CD4-positive, alpha-beta T cell (primary cell): ENCODE measurements around the gene GALNT1. TPM values are rescaled to one million over a fixed set of nuclear protein-coding genes. Genes with fewer than 3 reads are reported as not detected.

Source experiments
- ATAC-seq: fragments of 200-7000 bp; cut with Tn5 transposase; one replicate; pipeline ENCODE4 v1.10.0; 2022; ENCODE audit warnings: mild to moderate bottlenecking; ENCODE audit not compliant: poor library complexity
- CTCF ChIA-PET: fragments of 350-600 bp; sonication (Branson Sonifier 250); formaldehyde crosslinking; loops from one replicate; lab custom pipeline; 2021; ENCODE audit warnings: antibody characterized with exemption, inconsistent platforms; lab: Charles Lee
- POLR2A ChIA-PET: fragments of 350-600 bp; sonication (Branson Sonifier 250); formaldehyde crosslinking; loops from one replicate; lab custom pipeline; 2021; ENCODE audit warnings: antibody characterized with exemption, inconsistent platforms; lab: Charles Lee
- DNase-seq, 14 experiments: peaks; one replicate each; pipeline ENCODE4 v3.0.0-alpha.2; 2013 to 2020; ENCODE audit warnings: mixed read lengths in 2 of 14
- H3K27ac ChIP-seq, 2 donors: one replicate each; pipeline versions ENCODE4 v1.5.1 to v1.7.0; 2013; ENCODE audit warnings: low read length in 2 of 2, low read depth in 1 of 2, mild to moderate bottlenecking in 1 of 2
- H3K27me3 ChIP-seq, 2 experiments: 1 replicate in 1 of 2; 2 replicates in 1 of 2; pipeline versions ENCODE4 v1.6.1 to v1.7.0; 2013; ENCODE audit warnings: low read length in 2 of 2, control low read depth in 1 of 2, mild to moderate bottlenecking in 1 of 2, moderate library complexity in 1 of 2; ENCODE audit not compliant: insufficient read depth in 2 of 2, control insufficient read depth in 1 of 2
- H3K36me3 ChIP-seq: one replicate; pipeline ENCODE4 v1.6.1; 2013; ENCODE audit warnings: low read length, control low read depth; ENCODE audit not compliant: insufficient read depth
- H3K4me1 ChIP-seq: one replicate; pipeline ENCODE4 v1.6.1; 2013; ENCODE audit warnings: low read length, control low read depth; ENCODE audit not compliant: insufficient read depth
- H3K4me3 ChIP-seq: one replicate; pipeline ENCODE4 v1.5.1; 2013; ENCODE audit warnings: mild to moderate bottlenecking, low read length, moderate library complexity
- H3K9me3 ChIP-seq, 2 experiments: 1 replicate in 1 of 2; 2 replicates in 1 of 2; pipeline versions ENCODE4 v1.6.1 to v1.7.0; 2013; ENCODE audit warnings: low read length in 2 of 2, mild to moderate bottlenecking in 2 of 2, control low read depth in 1 of 2, moderate library complexity in 1 of 2; ENCODE audit not compliant: control insufficient read depth in 1 of 2, insufficient read depth in 1 of 2
- H3K27ac Mint-ChIP-seq: one replicate; pipeline ENCODE4 v1.8.0; 2020; ENCODE audit warnings: mixed read lengths
- H3K27me3 Mint-ChIP-seq: one replicate; pipeline ENCODE4 v1.8.0; 2021; ENCODE audit warnings: mixed read lengths
- H3K36me3 Mint-ChIP-seq: one replicate; pipeline ENCODE4 v1.8.0; 2021; ENCODE audit warnings: low read depth, mixed read lengths
- H3K4me1 Mint-ChIP-seq: one replicate; pipeline ENCODE4 v1.8.0; 2021; ENCODE audit warnings: low read depth, mixed read lengths
- H3K4me3 Mint-ChIP-seq: one replicate; pipeline ENCODE4 v1.8.0; 2020; ENCODE audit warnings: mild to moderate bottlenecking, mixed read lengths
- H3K9me3 Mint-ChIP-seq: one replicate; pipeline ENCODE4 v1.8.0; 2020; ENCODE audit warnings: mixed read lengths
- intact Hi-C, 2 experiments: fragments of 100-400 bp; cut with DNase I in 1 of 2; cut with micrococcal nuclease in 1 of 2; formaldehyde crosslinking; loops; one replicate each; pipeline versions ENCODE4 v1.15.1 to v1.9.0; 2023 to 2025; cut with DNase I, micrococcal nuclease
- total RNA-seq, 174 experiments: library from RNA in 2 of 174; stranded (reverse) in 2 of 174; gene quantifications; one replicate each; pipeline ENCODE4 v1.2.3 and lab custom pipeline; 2021 to 2026
- TF ChIP-seq, protein P1 (sequence below): fragments of 200-600 bp; IDR thresholded peaks from one replicate; pipeline ENCODE4 v1.8.0; 2022; ENCODE audit warnings: antibody characterized with exemption, mild to moderate bottlenecking

The GALNT1 gene
- total RNA-seq, 2 experiments from 2014 or later, result 16.1 to 17.9 TPM

DNA sequence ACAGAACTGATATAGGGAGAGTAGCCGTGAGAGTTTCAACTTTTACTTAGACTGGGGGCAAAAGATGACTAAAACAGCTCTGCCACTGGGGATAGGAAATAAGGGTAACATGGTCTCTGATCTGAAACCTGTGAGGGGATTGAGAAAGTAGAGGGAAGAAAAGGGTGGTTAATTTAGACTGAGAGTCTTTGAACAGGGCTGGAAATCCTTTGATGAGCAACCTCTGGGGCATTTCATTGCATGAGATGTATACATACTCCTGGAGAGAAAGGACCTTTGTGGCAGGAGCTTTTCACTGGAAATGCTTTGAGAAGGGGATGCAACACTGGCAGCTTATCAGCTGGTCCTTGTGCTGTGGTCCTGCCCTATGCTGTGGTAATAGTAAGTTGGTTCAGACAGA, 9.4 kb downstream of the GALNT1 start:
- Histone ChIP-seq H3K36me3 (no peaks in the 10 kb centered on the region), H3K27me3 (no peaks in the 10 kb centered on the region), H3K4me1 (no peaks in the 10 kb centered on the region), H3K4me3 (no peak overlapping the region), H3K9me3 (no peaks in the 10 kb centered on the region), H3K27ac (no peak overlapping the region)
- Mint-ChIP-seq H3K27ac (no peak overlapping the region), H3K27me3 (no peaks in the 10 kb centered on the region), H3K4me1 (peaks cover 28% of the 10 kb centered on the region), H3K36me3 (no peaks in the 10 kb centered on the region), H3K9me3 (no peaks in the 10 kb centered on the region), H3K4me3 (no peak overlapping the region)
- ATAC-seq (no peak), DNase-seq (no peak)
- TF ChIP-seq, protein P1, sequence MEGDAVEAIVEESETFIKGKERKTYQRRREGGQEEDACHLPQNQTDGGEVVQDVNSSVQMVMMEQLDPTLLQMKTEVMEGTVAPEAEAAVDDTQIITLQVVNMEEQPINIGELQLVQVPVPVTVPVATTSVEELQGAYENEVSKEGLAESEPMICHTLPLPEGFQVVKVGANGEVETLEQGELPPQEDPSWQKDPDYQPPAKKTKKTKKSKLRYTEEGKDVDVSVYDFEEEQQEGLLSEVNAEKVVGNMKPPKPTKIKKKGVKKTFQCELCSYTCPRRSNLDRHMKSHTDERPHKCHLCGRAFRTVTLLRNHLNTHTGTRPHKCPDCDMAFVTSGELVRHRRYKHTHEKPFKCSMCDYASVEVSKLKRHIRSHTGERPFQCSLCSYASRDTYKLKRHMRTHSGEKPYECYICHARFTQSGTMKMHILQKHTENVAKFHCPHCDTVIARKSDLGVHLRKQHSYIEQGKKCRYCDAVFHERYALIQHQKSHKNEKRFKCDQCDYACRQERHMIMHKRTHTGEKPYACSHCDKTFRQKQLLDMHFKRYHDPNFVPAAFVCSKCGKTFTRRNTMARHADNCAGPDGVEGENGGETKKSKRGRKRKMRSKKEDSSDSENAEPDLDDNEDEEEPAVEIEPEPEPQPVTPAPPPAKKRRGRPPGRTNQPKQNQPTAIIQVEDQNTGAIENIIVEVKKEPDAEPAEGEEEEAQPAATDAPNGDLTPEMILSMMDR, result no peak
- ChIA-PET CTCF (no interaction called here), POLR2A (no interaction called here)
- intact Hi-C loops, result loop anchor here in 1 of 2 experiments (10.0 kb wide), 1 partner anchor 694 kb away; no protein-coding TSS in a partner anchor

DNA sequence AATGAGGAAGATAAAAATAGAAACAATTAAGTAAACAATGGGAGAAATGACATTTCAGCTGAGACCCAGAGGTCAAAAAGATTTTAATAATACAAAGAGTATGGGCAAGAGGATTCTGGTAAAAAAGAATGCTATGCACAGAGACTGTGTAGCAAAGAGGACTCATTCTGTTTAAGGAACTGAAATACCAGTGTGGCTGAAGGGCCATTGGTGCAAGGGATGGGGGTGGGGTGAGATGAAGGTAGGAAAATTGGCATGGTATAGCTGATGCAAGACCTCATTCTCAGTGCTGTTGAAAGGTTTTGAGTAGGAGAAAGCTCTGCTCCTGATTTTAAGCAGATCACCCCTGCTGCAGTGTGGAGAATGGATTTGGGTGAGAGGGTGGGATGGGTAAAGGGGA, 10.8 kb downstream of the GALNT1 start:
- ChIA-PET CTCF (no interaction called here), POLR2A (no interaction called here)
- Mint-ChIP-seq H3K27me3 (no peaks in the 10 kb centered on the region), H3K9me3 (no peaks in the 10 kb centered on the region), H3K36me3 (no peaks in the 10 kb centered on the region), H3K27ac (no peak overlapping the region), H3K4me1 (peaks cover 32% of the 10 kb centered on the region), H3K4me3 (no peak overlapping the region)
- intact Hi-C loops, result loop anchor here in 1 of 2 experiments (10.0 kb wide), 1 partner anchor 693 kb away; no protein-coding TSS in a partner anchor
- Histone ChIP-seq H3K27me3 (no peaks in the 10 kb centered on the region), H3K4me3 (no peak overlapping the region), H3K4me1 (no peaks in the 10 kb centered on the region), H3K27ac (no peak overlapping the region), H3K9me3 (no peaks in the 10 kb centered on the region), H3K36me3 (no peaks in the 10 kb centered on the region)
- ATAC-seq (no peak), DNase-seq (no peak)
- TF ChIP-seq, protein P1, result no peak

DNA sequence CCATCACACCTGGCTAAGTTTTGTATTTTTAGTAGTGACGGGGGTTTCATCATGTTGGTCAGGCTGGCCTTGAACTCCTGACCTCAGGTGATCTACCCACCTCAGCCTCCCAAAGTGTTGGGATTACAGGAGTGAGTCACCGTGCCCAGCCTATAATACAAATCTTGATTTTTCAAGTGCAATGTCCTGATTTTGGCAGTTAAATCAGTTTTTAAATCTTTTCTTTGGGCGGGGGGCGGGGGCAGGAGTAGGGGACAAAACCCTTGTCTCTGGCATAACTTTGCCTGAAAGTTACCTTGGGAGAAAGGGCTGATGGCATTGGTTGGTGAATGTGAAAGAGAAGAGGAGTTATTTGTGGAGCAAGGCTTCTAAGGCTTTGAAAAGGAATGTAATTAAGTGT, 12.3 kb downstream of the GALNT1 start:
- H3K4me1 Mint-ChIP-seq, result peaks cover 26% of the 10 kb centered on the region
- no peak for DNase-seq
- Histone ChIP-seq H3K4me3 (no peak overlapping the region), H3K27ac (no peak overlapping the region), H3K36me3 (no peaks in the 10 kb centered on the region), H3K9me3 (no peaks in the 10 kb centered on the region), H3K4me1 (no peaks in the 10 kb centered on the region), H3K27me3 (no peaks in the 10 kb centered on the region)
- no peak overlapping the region for H3K27ac Mint-ChIP-seq
- H3K27me3 Mint-ChIP-seq, result no peaks in the 10 kb centered on the region
- POLR2A ChIA-PET, result no interaction called here
- no peaks in the 10 kb centered on the region for H3K9me3 Mint-ChIP-seq
- no peaks in the 10 kb centered on the region for H3K36me3 Mint-ChIP-seq
- no peak overlapping the region for H3K4me3 Mint-ChIP-seq
- TF ChIP-seq, protein P1, result no peak
- intact Hi-C loops, result loop anchor here in 1 of 2 experiments (10.0 kb wide), 1 partner anchor 691 kb away; no protein-coding TSS in a partner anchor
- no peak for ATAC-seq
- CTCF ChIA-PET, result interaction anchor here (0.6 kb wide), 1 partner anchor 1218 kb away, joined by 3 read pairs; no protein-coding TSS in a partner anchor
